Forelimb muscle (tissue), 1 donor: ENCODE measurements around the gene SPATS2L. TPM values are rescaled to one million over a fixed set of nuclear protein-coding genes. Genes with fewer than 3 reads are reported as not detected.

Experiments
- DNase-seq: peaks from one replicate; pipeline ENCODE4 v3.0.0-alpha.2; 2013; ENCODE audit warnings: low read depth
- polyA plus RNA-seq: library from polyadenylated mRNA; unstranded; fragments of 120-200 nt; gene quantifications from one replicate; pipeline ENCODE4 v1.2.1, GENCODE V29; 2013; ENCODE audit not compliant: insufficient read length

The SPATS2L gene
- polyA plus RNA-seq, 1 donor, result 224 TPM

GRCh38 chr2:200498402-200499162 is 192.1 kb downstream of the SPATS2L start:
- DNase-seq, result no peak

DNA sequence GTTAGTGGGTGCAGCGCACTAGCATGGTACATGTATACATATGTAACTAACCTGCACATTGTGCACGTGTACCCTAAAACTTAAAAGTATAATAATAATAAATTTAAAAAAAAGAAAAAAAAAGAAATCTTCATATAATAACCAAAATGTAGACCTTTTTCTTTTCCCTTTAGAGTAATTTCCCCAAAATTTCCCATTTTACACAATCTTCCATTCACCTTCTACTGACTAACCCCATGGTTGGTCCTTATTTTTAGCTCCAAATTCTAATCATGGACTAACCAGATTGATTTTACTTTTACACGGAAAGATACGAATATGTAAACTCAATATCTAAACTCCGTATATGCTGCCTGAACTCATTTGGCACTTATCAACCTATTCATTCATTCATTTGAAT is 195.7 kb downstream of the SPATS2L start:
- DNase-seq, result no peak

DNA sequence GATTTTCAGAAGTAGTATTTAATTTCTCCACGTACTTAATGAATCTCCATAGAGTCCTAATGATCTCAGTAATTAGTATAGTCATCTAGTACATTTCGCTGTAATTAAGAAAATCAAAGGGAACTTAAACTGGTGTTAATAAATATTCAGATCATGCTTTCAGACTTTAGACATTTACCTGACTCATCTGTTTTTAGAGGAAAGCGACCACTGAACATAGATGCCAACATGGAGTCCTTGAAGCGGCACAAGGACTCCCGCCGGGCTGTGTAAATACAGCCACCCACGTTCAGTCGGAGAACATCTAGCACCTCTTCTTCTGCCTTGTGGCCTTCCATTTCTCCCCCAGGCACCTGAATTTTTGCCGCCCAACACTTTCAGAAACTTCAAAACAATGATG is 200.2 kb downstream of the SPATS2L start:
- DNase-seq, result no peak

GRCh38 chr2:200507179-200507578 is 200.7 kb downstream of the SPATS2L start:
- no peak for DNase-seq

GRCh38 chr2:200509235-200509611 is 202.7 kb downstream of the SPATS2L start:
- DNase-seq, result no peak

GRCh38 chr2:200509612-200510433 is 203.3 kb downstream of the SPATS2L start, which contains the start of gene KCTD18:
KCTD18 (minus strand) TSS chr2:200510068; CDS start chr2:200507016, 3,052 bp downstream.
- peak; percentile 60 for DNase-seq

DNA sequence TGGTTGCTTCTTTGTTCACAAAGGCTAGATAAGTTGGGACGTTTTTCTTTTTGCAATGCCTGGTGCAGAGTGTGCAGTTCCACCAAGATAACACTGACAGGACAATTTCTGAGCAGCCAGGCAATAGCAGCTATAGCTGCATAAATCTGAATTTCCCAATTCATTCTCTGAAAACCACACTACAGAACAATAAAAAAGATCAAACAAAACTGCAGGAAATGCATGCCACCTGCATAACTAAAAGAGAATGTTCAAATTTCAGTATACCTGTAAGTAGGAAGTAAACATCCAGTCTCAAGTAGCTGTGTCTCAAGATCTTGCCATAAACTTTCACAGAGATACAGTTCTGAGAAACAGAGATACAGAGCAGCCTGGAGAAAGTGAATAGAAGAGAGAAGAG is 208.7 kb downstream of the SPATS2L start:
- no peak for DNase-seq

DNA sequence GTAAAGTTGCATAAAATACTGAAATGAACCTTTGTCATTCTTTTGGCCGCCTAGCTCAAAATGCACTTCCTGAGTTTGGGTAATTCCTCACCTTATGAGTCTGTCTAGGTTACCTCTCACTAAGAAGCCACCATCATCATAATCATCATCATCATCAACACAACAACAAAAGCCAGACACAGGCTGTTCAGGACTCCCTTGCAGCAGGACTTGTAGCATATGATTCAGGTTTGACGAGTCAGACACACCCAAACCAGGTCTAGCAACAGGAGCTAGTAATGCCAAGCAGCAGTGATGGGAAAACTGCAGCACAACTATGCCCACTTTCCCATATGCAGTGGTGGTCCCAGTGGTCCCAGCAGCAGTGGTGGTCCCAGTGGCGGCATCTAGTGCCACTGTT is 216.7 kb downstream of the SPATS2L start:
- no peak for DNase-seq

DNA sequence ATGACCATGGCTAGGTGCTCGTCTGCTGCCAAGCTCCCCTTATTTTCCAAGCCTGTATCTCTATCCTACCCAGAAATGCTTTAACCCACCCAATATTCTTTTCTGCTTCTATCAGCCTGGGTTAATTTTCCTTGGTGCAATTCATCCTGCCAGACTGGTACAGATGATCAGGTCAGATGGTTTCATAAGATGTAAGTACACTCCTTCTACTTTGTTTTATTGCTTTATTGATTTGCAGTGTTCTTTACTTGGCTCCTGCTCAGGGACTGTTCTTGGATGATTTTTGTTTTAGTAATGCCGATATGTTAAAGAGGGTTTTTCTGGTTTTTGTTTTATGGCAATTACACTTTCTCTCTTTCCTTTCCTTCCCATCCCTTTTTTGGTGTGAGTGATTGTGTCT is 217.1 kb downstream of the SPATS2L start:
- no peak for DNase-seq

DNA sequence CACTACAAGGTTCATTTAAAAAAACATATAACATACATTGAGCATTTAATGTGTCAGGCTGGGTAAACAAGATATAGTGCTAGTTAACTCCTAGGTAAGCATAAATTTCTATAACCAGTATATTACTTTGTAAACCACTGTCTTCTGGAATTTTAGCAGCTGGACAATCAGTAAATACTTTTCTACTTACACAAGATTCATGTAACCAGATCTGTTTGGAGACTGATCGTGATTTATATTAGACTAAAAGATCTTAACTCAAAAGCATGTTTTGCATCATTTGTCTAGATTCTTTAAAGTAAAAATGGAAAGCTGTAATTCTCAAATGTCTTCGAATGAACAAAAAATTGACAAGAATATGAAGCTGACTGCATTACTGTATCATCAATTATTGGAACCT is 218.6 kb downstream of the SPATS2L start:
- DNase-seq, result no peak

DNA sequence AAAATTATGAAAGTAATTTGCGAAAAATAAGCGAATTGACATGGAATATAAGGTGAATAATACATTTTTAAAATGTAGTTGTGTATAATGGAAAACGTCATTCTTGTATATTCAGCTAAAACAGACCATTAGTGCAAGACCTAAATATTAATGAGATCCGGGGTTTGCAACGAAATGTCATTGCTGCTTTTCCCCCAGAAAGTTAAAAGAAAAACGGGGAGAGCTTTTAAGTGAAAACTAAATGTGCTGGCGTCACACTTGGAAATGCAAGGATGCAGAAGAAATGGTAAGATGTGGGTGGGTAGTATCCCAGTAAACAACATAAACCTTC is 219.0 kb downstream of the SPATS2L start:
- DNase-seq, result no peak

DNA sequence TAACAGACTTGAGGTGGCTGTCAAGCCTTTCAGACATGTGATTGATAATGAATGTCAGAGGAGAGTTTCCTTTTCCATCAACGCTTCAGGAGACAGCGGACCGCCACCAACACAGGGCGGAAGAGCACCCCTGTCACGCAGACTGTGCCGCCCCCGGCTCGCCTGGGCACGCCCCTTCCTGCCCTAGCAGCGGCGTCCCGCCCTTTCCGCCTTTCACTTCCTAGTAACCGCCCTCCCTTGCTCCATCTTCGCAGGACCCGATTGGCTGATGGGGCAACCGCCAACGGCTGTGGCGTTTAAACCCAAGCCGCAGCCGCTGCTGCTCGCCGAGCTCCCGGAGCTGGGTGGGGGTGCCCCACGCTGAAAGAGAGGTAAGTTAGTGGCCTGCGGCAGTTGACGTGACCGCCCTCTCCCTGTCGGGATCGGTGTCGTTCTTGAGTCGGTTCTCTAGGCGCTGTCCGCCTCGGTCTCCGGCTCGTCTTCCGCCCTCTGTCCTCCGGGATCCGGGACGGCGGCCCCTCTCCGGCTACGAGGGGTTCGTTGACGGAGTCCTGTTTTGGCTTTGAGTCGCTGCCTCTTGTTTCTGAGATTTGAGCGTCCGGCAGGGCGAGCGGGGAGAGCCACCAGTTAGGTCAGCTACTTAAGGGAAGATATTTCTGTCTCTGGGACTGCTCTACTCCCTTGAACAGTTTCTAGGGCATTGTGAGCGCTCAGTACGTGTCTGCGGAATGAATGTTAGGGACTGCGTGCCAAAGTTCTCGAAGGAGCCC is 219.6 kb downstream of the SPATS2L start, which contains the start of gene SGO2:
Gene SGO2, plus strand, starts transcription at position 326 of the 770 bp plus-strand sequence. CDS start 6,769 bp downstream, outside the sequence.
- DNase-seq, result peak; percentile 92

DNA sequence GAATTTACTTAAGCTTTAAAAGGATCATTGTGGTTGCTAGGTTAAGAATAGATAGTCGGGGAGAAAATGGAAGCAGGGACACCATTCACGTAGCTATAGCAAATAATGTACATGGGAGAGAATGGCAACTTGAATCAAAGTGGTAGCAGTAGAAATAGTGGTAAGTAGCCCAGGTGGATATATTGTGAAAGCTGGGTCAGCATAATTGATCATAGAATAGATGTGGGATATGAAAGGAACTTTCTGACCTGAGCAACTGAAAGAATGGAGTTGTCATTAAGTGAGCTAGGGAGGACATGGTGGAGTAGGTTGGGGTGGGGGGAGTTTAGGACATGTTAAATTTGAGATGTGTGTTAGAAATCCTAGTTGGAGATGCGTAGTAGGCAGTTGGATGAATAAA is 221.7 kb downstream of the SPATS2L start:
- DNase-seq, result no peak

Other genes starting within 250 kb of the SPATS2L start
- 10.3 TPM for gene KCTD18, start 203.4 kb downstream of the SPATS2L start, polyA plus RNA-seq
- gene SGO2, start 219.5 kb downstream of the SPATS2L start, polyA plus RNA-seq, result 6.5 TPM